GM12878 (cell line): ENCODE data around the gene ZNF335.

Experiments used
- MYC ChIP-seq: IDR thresholded peaks from 2 replicates; pipeline ENCODE4 v1.6.1; 2011; ENCODE audit warnings: mild to moderate bottlenecking, low read length, moderate library complexity, inconsistent platforms; ENCODE audit not compliant: insufficient read depth, insufficient replicate concordance, insufficient read length, severe bottlenecking
- RCOR1 ChIP-seq: conservative IDR thresholded peaks from 2 replicates; pipeline ENCODE4 v1.6.1; 2012; ENCODE audit warnings: low read depth, low read length, improper control_type of control experiment
- SIX5 ChIP-seq: IDR thresholded peaks from 2 replicates; pipeline ENCODE4 v1.6.1; 2011; ENCODE audit warnings: mild to moderate bottlenecking, low read depth, low read length, moderate library complexity; ENCODE audit not compliant: severe bottlenecking
- TF ChIP-seq, protein P1 (sequence below), 3 experiments: IDR thresholded peaks in 2 of 3; conservative IDR thresholded peaks in 1 of 3; 2 replicates each; pipeline ENCODE4 v1.5.1; 2011; ENCODE audit warnings: low read depth in 3 of 3, low read length in 3 of 3, mild to moderate bottlenecking in 3 of 3, control low read depth in 2 of 3, moderate library complexity in 2 of 3, inconsistent platforms in 1 of 3, mixed read lengths in 1 of 3; ENCODE audit not compliant: control insufficient read depth in 2 of 3, insufficient read depth in 1 of 3; ENCODE audit errors: extremely low read depth in 1 of 3

DNA sequence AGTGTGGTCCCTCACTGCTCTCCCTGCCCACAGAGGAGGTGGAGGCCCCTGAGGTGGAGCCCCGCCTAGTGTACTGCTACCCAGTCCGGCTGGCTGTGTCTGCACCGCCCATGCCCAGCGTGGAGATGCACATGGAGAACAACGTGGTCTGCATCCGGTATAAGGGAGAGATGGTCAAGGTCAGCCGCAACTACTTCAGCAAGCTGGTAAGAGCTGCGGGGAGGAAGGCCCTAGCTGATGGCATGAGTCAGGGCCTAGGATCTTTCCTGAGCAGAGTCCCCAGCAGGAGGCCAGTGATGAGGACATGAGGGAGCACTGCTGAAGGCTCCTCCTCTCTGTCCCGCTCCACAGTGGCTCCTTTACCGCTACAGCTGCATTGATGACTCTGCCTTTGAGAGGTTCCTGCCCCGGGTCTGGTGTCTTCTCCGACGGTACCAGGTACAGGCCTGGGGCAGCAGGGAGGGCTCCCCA lies 26.3 kb downstream of the ZNF335 start:
- TF ChIP-seq RCOR1 (no peak), MYC (no peak), SIX5 (no peak)
- TF ChIP-seq, protein P1, sequence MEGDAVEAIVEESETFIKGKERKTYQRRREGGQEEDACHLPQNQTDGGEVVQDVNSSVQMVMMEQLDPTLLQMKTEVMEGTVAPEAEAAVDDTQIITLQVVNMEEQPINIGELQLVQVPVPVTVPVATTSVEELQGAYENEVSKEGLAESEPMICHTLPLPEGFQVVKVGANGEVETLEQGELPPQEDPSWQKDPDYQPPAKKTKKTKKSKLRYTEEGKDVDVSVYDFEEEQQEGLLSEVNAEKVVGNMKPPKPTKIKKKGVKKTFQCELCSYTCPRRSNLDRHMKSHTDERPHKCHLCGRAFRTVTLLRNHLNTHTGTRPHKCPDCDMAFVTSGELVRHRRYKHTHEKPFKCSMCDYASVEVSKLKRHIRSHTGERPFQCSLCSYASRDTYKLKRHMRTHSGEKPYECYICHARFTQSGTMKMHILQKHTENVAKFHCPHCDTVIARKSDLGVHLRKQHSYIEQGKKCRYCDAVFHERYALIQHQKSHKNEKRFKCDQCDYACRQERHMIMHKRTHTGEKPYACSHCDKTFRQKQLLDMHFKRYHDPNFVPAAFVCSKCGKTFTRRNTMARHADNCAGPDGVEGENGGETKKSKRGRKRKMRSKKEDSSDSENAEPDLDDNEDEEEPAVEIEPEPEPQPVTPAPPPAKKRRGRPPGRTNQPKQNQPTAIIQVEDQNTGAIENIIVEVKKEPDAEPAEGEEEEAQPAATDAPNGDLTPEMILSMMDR (IDR thresholded peaks at IDR 0.05 in 2 of 3, conservative IDR thresholded peaks at IDR 0.05 in 1 of 3; ENCODE audit: control insufficient read depth in 2 of 3, extremely low read depth in 1 of 3, insufficient read depth in 1 of 3, low read depth in 3 of 3, low read length in 3 of 3): no peak
